HG03175 (cell line): ENCODE measurements around the gene YAE1.
A peak's percentile ranks its signal among the peaks of the same experiment; 100 is the strongest.

Experiments used
- ATAC-seq: cut with Tn5 transposase; IDR thresholded peaks from one replicate; pipeline ENCODE4 v1.9.1; 2021; ENCODE audit warnings: mild to moderate bottlenecking, moderate library complexity; ENCODE audit not compliant: unreplicated experiment

Gene YAE1

DNA sequence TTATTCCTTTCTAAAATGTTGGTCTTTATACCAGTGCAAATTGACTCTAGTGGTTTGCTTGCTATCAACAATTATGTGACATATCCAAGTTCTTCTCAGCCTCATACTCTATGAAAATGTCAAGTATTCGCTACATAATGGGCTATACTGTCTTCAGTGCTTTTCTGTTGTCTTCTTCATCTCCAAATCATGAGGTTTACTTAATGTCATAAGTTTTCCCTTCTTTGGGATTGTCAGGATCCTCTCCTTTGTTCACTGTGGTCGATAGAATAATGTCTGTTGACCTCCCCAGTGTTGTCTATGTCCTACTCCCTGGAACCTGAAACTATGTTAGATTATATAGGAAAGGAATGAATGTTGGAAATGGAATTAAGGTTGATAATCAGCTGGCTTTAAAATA is 40.7 kb downstream of the YAE1 start:
- no peak for ATAC-seq

GRCh38 chr7:39607865-39608264 is 41.7 kb downstream of the YAE1 start:
- ATAC-seq = no peak

DNA sequence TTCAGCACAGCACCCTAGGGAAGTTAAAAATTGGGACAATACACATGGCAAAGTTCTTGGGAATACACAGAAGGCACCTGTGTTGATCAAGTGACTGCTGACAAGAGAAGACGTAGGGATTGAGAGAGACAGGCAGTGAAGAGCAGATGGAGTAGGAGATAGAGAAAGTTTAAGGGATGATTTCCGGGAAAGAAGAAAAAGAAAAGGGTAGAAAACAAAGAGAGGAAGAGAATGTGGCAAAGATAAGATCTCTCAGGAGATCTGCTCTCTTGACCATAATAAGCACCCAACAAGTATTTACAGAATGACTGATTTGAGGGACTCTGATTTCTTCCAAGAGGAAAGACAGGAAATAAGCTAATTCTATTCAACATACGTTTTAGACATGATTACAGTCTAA is 42.1 kb downstream of the YAE1 start:
- ATAC-seq = no peak

DNA sequence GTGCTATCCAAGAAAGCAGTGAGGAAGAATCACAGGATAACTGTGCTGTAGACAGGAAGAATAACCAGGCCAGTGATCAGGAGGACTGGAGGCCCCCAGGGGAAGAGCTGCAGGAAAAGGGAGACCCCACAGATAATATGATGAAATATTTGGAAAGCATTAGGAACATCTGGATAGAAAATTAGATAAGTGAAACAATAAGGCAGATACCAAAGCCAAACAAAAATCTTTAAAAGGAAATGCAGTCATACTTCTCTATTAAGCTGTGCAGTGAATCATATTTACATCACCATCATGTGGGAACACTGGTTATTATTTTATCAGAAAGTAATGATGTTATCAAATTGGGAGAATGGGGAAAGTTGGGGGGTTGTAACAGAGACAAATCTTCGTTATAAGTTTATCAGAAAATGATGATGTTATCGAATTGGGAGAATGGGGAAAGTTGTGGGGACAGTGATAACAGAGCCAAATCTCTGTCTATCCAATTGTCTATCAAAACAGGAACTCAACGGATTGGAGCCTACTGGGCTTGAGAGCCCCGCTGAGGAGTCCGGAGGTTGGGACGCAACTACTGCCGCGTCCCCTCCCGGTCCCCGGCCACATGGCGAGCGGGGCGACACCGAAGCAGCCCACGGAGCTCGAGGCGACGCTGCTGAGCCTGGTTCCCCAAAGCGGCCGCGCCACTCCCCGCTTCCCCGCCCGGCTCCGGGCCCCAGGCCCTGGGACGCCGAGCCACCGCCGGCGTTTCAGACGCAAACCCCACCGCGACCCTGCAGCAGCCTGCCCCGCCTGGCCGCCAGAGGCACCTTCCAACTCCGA is 43.1 kb downstream of the YAE1 start:
- peak; percentile 40 for ATAC-seq

GRCh38 chr7:39609935-39610263 is 43.7 kb downstream of the YAE1 start:
- ATAC-seq = no peak

DNA sequence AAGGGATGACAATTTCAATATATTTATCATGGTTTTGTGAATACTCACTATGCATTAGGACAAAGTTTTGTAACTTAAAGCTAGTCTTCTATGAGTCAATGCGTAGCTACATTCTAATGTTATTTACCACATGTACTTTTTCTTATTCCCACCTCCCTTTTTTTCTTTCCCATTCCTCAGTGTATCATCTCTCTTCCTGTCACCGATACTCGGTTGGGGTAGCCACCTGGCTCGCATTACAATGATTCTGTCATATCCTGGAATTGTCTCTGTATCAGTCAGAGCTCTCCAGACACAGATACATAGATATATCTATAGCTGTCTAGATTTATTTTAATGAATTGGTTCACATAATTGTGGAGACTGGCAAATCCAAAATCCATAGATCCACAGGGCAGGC is 47.4 kb downstream of the YAE1 start:
- no peak for ATAC-seq

GRCh38 chr7:39614299-39614698 is 48.1 kb downstream of the YAE1 start:
- no peak for ATAC-seq

DNA sequence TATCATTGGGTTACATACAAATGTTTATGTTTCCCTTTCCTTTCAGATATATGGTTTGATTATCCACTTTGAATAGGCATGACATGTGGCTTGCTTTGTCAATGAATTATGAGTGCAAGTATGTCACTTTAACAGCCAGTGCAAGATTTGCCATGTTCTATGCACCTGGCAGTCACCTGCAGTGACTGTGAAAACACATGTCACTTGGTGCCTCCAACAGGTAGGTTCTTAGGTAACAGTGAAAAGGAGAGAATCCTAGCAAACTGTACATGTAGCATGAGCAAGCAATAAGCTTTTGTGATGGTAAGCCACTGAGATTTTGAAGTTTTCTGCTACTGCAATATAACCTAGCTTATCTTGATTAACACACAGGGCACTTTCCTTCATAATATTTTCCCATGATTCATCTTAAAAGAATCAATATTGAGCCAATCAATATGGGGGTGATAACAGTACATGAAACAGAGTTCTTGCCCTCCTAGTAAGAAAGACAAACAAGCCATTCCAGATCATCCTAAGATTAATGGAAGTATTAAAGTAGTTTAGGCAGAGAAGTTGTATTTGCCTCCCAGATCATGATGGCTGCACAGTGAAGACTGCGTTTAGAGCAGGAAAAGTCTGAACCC is 49.3 kb downstream of the YAE1 start:
- no peak for ATAC-seq

- no peak for ATAC-seq
Observed at GRCh38 chr7:39616138-39616537, 49.9 kb downstream of the YAE1 start.

DNA sequence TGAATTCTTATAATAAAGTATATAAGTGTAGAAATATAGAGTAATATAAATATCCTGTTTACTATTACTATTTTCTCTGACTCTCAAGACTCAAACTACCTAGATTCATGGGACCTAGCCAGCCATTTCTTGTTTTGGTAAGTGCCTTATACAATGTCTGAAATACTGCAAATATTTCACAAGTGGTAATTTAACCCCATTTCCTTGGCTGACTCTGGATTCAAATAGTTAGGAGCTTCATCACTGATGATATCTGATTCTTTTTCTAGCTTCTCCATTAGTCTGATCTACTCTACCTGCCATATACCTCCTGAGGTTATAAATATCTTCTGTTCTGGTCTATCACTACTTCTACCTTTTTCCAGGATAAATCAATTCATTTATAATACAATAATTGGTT is 50.8 kb downstream of the YAE1 start:
- ATAC-seq = no peak

DNA sequence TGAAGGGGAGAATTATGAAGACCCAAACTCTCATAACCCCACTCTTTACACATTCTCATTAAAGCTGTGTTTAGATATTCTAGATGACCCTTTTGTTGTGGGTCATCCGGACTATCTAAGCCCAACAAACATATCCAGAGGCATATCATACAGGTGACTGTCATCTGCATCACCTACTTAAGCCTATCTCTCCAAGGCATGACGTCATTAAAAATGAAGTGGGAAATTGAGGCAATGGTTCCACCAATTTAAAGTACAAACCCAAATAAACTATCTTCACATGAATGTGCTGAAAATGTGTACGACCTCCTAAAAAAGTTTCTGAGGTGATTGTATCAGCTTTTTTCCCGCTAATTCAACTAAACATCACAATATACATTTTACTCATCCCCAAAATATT is 52.7 kb downstream of the YAE1 start:
- ATAC-seq = no peak

DNA sequence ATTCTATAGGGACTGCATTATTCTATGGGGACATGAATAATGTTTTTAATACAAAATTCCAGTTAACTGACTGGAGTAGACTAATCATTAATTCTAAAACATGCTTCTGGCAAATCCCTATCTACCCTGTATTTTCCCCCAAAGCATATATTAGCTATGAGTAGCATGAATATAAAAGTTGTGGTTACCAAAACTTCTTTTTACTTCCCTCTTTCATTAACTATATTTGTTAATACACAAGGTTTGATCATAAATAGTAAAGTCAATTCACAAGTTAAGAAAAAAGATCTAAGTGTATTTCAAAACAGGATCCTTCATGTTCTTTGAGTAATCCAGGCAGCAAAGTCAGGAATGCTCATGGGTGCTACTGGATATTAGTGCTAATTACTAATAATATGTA is 54.3 kb downstream of the YAE1 start:
- no peak for ATAC-seq

GRCh38 chr7:39621261-39621660 is 55.1 kb downstream of the YAE1 start:
- no peak for ATAC-seq

DNA sequence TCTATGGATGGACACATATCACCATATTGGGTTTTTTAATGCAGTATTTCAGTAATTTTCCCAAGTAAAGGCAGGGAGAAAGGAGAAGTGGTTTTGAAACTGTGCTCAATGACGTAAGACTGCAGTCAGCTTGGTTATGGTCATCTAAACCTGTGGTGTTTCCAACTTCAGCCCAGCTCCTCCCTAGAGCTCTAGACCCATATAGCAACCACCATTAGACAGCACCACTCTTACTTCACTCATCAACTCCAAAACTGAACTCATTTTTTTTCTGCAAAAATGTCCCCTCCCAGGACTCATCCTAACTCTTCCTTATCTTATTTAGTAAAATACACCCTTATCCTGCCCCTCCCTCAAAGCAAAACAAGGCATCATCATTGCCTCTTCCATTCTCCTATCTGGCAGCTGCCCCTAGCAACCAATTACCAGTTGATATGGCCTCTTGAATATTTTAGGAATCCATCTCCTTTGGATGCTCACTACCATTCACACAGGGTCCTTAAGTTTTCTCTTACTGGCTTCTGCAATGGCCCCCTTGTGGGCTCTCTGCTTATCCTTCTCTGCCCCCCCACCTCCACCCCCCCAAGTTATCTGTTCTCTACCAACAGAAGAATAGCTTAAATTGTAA is 55.7 kb downstream of the YAE1 start:
- no peak for ATAC-seq
